GM21526 (cell line): ENCODE data around the gene ZCCHC24.
"Not testable (repeated sequence)": the region's sequence is repeated elsewhere in the genome, so short reads cannot be mapped to it uniquely, and the experiment has no call there.

Source experiments
- ATAC-seq: cut with Tn5 transposase; IDR thresholded peaks from one replicate; pipeline ENCODE4 v1.9.1; 2021; ENCODE audit warnings: moderate library complexity; ENCODE audit not compliant: unreplicated experiment, low FRiP score

The ZCCHC24 gene

GRCh38 chr10:79447911-79448731, 2.7 kb upstream of the ZCCHC24 start:
- no peak for ATAC-seq

GRCh38 chr10:79447249-79447648, 1.8 kb upstream of the ZCCHC24 start:
- not testable (repeated sequence) for ATAC-seq

- no peak for ATAC-seq
Measured at GRCh38 chr10:79446758-79447084, 1.3 kb upstream of the ZCCHC24 start.

DNA sequence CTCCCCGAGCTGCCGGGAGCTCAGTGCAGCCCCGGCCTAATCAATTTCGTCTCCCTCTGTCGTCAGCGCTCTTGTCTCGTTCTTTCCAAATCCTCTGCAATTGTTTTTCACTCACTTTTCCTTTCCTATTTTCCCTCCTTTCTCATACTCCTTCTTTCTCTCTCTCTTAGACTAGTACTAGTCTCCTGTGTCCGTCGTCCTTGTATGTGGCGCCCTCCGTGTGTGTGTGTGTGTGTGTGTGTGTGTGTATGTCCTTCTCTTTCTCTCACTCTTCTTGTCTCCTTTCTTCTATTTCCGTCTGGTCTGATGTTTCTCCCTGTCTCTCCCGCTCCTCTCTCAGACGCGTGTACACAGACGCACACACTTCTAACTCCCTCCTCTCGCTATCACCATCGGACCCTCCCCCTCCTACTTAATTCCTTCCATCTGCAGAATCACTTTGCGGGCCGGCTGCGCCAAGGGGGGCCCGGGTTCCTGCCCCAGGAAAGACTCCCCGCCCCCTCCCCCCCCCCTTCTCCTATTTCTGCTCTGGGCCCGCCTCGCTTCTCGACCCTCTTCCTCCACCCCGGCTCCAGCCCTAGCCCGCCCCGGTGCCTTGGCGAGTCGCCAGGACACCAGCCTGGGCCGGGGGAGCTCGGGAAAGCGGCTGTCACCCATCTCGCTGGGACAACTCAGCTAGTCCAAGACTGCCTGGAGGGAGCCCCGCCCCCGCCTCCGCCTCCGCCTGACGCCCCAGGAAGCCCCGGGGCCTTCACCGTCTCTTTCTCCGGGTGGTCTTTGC, 743 bp upstream of the ZCCHC24 start:
- peak; percentile 11 for ATAC-seq

GRCh38 chr10:79444199-79445119, 965 bp downstream of the ZCCHC24 start:
- no peak for ATAC-seq

DNA sequence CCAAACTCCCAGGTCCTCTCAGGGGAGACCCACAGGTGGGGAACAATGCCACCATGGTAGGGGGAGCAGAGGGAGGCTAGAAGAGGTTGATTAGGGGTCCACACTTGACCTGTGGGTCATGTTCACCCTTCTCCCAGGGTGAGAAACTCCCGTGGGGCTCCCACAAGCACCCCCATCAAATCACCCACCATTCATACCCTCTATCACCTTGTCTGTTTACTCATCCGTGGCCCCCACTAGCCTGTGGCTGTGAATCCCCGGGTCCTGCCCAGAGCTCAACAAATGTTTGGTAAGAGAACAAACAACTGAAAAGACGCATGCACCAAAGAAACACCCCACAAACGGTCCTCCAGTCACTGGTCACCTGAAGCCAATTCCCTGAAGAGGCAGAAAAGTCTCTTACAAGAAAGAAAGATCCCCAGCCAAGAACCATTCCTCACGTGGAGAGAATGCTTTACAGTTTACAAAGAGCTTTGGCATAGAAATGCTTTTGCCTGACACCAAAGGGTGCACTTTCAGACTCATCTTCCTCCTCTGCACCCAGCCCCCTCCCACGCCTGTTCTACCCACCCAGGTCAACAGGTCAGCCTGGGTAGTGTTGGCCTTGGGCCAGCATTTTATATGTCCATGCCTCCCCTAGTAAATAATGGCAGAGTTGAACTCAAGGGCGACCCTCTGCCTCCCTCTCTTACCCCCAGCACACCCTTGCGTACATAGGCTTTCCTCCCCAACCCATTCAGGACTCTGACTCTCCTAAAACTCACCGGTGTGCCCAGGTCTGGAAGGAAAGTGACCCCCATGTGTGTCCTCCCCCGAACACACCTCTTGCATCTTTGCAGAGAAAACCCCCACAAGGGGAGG, 1.9 kb downstream of the ZCCHC24 start:
- no peak for ATAC-seq

DNA sequence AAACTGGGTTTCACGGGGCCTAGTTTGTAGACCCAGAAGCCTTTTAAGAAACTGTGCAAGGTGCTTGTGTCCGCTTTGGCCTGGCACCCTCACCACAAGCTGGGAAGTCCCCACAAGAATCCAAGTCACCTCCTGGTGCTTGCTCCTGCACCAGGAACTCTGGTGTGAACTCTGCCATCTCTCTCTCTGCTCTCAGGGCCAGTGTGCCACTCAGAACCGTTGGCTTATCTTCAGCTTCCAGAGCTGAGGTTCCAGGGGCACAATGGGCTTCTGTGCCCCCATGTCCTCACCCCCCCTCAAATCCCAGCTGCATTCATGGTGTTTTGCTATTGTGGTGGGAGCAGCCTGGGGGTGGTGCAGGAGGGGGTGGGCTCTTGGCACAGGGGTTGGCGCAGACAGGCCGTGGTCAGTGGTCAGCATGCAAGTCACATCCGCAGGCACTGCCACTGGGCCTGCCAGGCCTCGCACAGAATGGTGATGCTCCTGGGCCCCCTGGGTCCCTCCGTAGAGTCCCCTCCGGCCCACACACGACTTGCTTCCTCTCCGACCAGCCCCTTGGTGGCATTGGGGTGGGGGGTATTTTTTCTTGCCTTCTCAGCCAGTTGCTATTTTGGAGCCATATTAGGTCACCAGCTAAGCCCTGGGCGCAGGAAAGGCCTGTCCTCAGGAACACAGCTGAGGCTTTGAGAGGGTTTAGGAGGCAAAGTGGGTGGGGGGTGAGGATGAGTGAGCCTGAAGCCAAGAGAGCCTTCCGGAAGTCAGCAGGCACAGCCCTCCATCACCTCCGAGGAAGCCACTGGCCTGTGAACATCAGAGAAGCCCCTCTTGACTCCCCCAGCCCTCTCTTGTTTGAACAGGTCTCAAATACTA, 3.0 kb downstream of the ZCCHC24 start:
- no peak for ATAC-seq

DNA sequence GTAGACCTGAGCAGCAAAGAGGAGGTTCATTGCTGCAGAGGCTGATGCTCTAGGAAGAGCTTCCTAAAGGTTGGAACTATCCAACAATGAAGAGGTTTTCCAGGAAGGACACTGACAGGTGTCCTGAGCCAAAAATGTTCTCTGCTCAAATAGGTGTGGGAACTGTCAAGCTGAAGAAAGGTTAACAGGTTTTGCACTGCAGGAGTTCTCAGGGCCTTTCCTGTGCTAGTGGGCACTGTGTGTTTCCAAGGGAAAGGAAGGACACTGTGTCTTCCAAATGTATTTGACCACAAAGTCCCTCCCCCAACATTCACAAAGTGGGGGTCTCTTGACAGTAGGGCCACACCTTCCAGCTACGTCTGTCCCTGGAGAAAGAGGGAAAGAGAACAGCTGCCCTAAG, 4.0 kb downstream of the ZCCHC24 start:
- no peak for ATAC-seq

DNA sequence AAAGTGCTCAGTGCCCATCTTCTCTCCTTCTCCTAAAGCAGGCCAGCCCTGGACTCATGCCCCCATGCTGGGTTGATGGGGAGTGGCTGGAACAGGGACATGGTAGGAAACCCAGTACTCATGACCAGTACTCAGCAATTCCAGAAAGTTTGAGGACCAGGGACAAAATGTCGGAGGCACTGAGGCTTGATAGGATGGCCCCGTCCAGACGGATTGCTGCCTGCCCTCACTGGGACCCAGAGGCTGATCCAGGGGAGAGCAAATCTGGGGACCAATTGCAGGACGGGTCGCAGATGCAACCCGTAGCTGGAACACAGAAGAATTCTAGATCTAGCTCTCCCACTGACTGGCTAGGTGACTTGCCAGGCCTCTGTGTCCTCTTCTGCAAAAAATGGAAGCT, 5.1 kb downstream of the ZCCHC24 start:
- ATAC-seq: no peak

- no peak for ATAC-seq
Measured at GRCh38 chr10:79438699-79439085, 6.7 kb downstream of the ZCCHC24 start.

DNA sequence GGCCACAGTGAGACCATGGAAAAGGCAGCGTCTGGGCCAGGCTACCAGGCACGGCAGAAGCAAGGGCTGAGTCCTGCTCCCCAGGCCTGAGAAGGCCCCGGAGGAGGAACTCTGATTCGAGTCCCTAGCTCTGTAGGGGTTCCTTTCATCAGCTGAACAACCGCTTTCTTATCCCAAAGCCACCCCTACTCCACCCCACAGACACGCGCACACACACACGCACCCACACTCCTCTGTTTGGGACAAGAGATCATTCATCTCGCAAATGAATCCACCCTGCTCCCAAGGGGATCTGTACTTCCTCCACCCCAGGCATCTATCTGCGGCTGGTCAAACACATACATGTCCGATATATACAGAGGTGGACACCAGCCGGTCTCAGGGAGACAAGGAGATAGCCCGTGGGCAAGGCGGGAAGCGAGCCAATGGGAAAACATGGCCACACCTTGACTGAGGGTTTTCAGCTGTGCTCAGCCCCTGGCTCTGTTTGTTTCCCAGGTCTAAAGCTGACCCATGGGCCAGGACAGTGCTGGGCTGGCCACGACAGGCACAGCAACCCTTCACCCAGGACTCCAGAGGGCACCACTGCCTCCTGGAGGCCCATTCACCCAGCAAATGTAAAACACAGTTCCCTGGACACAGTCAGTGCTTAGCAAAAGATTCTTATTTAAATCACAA, 7.3 kb downstream of the ZCCHC24 start:
- ATAC-seq: no peak

- no peak for ATAC-seq
Measured at GRCh38 chr10:79437111-79437814, 8.2 kb downstream of the ZCCHC24 start.

- no peak for ATAC-seq
Measured at GRCh38 chr10:79436850-79437103, 8.6 kb downstream of the ZCCHC24 start.

- no peak for ATAC-seq
Measured at GRCh38 chr10:79436066-79436849, 9.2 kb downstream of the ZCCHC24 start.

- ATAC-seq: no peak
Measured at GRCh38 chr10:79435271-79436065, 10.0 kb downstream of the ZCCHC24 start.

- no peak for ATAC-seq
Measured at GRCh38 chr10:79434821-79435251, 10.6 kb downstream of the ZCCHC24 start.
